GM12891 (cell line): ENCODE data around the gene NUDT14.

Source experiments
- DNase-seq: peaks from one replicate; pipeline ENCODE4 v3.0.0; 2011; ENCODE audit warnings: low spot score; ENCODE audit not compliant: insufficient read length
- FAIRE-seq: peaks from 2 replicates; lab custom pipeline; 2011; peaks lifted over from hg19 to GRCh38; lab: Jason Lieb, UNC
- PAX5 ChIP-seq: IDR thresholded peaks from 2 replicates; pipeline ENCODE4 v1.6.1; 2011; ENCODE audit warnings: low read length, moderate library complexity, mild to moderate bottlenecking; ENCODE audit not compliant: insufficient read depth, severe bottlenecking
- POLR2A ChIP-seq: IDR thresholded peaks from 2 replicates; pipeline ENCODE4 v1.6.1; 2011; ENCODE audit warnings: low read depth, low read length, control low read depth
- POLR2AphosphoS5 ChIP-seq: IDR thresholded peaks from 2 replicates; pipeline ENCODE4 v1.6.1; 2011; ENCODE audit warnings: low read depth, low read length, control low read depth
- POU2F2 ChIP-seq: IDR thresholded peaks from 2 replicates; pipeline ENCODE4 v1.6.1; 2011; ENCODE audit warnings: low read depth, mild to moderate bottlenecking, control low read depth, low read length, moderate library complexity
- SPI1 ChIP-seq: IDR thresholded peaks from 2 replicates; pipeline ENCODE4 v1.6.1; 2011; ENCODE audit warnings: low read depth, low read length, control low read depth
- TAF1 ChIP-seq: IDR thresholded peaks from 2 replicates; pipeline ENCODE4 v1.6.1; 2011; ENCODE audit warnings: low read depth, low read length, control low read depth

NUDT14 gene

DNA sequence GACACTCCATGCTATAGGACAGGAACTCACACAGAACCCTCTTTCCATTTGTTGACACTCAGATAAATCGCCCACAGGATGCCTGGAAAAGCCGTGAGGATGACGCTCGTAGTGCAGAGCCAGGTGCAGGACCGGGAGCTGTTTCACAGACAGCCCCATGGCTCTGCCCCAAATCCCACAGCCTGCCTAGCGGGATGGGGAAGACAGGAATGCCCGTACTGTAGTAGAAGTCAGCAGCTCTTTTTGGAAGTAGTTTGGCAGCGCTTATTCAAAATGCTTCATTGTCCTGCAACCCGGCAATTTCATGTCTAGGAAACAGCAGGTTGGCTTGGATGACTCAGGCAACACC lies 54.2 kb downstream of the NUDT14 start:
- DNase-seq = no peak
- TF ChIP-seq POLR2AphosphoS5 = no peak
- TF ChIP-seq POU2F2 = no peak
- TF ChIP-seq POLR2A = no peak
- no peak for TF ChIP-seq TAF1
- FAIRE-seq = no peak

DNA sequence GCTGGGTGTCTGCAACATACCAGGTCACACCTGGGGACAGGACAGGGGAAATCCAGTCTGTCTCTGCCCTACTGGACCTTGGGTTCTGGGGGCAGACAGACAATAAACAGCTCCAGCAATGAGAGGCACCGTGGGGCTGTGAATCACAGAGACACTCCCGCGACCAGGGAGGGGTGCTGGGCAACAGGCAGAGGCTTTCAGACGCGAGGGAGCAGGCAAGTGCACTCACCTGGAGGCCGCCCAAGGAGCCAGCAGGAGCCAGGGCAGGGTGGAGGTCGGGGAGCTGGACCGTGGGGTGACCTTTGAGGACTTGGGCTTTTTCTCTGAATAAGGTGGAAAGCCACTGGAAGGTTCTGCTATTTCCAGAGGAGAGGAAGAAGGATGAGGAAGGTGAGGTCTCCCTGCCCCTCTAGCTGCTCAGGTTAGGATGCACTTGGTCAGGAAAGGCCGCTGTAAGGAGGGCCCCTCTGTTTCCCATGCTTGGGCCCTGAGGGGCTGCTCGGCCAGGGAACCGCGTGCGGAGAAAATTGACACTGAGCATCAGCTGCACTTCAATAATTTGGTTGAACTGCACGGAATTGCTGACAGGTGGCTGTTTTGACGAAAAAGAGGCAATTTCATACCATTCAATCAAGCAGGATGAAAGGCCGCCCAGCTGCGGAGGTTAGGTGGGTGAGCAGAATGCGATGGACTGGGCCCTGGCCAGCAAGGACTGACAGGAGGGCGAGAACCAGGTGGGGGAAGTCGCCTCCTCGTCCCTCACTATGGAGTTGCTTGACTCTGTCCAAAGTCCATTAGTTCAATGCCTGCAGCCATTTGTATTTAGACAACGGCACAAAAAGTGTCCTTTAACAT lies 54.8 kb downstream of the NUDT14 start:
- TF ChIP-seq POLR2AphosphoS5 (no peak), POLR2A (no peak), PAX5 (no peak), POU2F2 (no peak), SPI1 (no peak), TAF1 (no peak)
- FAIRE-seq = no peak
- DNase-seq = no peak

DNA sequence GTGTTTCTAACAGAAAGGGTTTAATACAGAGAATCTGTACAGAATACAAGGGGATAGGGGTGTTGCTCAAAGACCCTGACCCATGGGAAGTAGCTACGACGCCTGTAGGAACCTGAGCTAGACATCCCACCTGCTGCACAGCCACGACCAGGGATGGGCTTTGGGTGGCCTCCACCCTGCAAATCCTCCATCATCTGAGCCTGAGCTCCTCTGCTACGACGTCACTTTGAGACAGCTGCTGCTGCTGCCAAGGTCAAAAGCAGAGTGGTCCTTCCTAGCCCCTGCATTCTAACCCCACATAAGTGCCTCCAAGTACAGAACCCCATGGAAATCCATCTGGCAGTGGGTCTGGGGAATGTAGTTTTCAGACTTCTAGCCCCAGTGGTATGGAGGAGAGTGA lies 56.3 kb downstream of the NUDT14 start:
- FAIRE-seq = no peak
- TF ChIP-seq SPI1 (no peak), POU2F2 (no peak), PAX5 (no peak), POLR2AphosphoS5 (no peak), POLR2A (no peak), TAF1 (no peak)
- DNase-seq = no peak

DNA sequence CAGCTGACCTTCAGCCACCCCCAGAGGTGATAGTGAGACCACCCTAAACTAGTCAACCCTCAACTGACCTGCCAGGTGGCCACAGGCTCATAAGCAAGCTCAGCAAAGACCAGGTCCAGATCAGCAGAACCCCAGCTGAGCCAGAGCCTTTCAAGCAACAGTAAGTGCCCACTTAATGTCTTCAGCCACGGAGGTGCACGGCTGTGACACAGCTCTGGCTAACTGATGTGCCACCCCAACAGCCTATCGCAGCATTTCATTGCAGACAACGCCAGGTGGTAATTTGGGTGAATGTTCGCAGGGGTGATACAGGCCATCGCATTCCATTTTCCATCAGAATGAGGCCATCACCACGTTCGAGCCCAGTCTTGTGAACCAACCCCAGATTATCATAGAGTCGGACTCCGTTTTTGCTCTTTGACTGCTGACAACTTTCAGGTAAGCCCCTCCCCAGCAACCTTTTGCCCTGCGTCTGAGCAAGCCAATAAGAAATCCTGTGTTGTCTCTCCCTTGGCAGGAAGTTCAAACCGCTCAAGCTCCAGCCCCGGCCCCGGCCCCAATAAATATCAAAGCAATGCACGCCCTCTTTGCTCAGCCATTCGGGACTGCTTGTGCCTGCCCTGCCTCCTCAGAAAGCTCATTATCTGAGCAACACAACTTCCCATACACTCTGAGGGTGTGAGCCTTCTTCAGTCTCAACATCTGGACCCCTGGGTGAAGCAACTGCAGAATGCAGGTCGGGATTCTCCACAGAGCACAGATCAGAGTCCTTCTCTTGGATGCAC lies 56.9 kb downstream of the NUDT14 start:
- TF ChIP-seq POLR2AphosphoS5 (no peak), POU2F2 (no peak), POLR2A (no peak), SPI1 (no peak), PAX5 (no peak), TAF1 (no peak)
- FAIRE-seq (no peak), DNase-seq (no peak)

DNA sequence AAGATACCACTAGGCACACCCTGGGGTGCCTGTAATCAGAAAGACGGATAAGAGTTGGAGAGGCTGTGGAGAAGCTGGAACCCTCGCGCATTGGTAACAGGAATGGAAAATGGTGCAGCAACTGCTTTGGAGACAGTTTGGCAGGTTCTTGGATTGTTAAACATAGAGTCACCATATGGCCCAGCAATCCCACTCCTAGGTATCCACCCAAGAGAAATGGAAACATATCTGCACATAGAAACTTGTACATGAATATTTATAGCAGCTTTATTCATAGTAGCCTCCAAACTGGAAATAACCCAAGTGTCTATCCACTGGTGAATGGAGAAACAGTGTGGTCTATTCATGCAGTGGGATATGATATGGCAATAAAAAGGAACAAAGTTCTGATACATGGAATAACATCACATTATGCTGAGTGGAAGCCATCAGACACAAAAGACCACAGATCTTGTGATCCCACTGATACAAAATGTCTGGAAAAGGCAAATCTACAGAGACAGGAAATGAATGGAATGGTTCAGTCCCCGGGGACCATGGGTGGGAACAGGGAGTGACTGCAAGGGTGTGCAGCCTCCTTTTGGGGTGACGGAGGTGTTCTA lies 57.9 kb downstream of the NUDT14 start:
- FAIRE-seq (no peak), DNase-seq (no peak)
- TF ChIP-seq SPI1 = no peak
- TF ChIP-seq POLR2AphosphoS5 = no peak
- no peak for TF ChIP-seq POLR2A
- TF ChIP-seq POU2F2 = no peak
- no peak for TF ChIP-seq TAF1
- no peak for TF ChIP-seq PAX5
